ENCODE measurements around the gene HOXB6. TPM values are rescaled to one million over a fixed set of nuclear protein-coding genes. Genes with fewer than 3 reads are reported as not detected.
A peak's percentile ranks its signal among the peaks of the same experiment; 100 is the strongest.

Gene HOXB6
- total RNA-seq, 2 experiments from 2014 or later: 0.58 to 1.1 TPM

- ATAC-seq (no peak), DNase-seq (no peak)
- Mint-ChIP-seq H3K27me3 (peaks cover 87% of the 10 kb centered on the region), H3K9me3 (ENCODE audit: low read depth) (no peaks in the 10 kb centered on the region), H3K4me1 (peaks cover 44% of the 10 kb centered on the region), H3K27ac (no peak overlapping the region), H3K4me3 (peak overlapping the region; percentile 63), H3K36me3 (no peaks in the 10 kb centered on the region)
- CTCF ChIA-PET: interaction anchor here (5.9 kb wide), 1 partner anchor 11 kb away, joined by 40 read pairs; the partner anchor contains the start of gene HOXB7
Measured at GRCh38 chr17:48597528-48597777, 7.3 kb downstream of the HOXB6 start.

DNA sequence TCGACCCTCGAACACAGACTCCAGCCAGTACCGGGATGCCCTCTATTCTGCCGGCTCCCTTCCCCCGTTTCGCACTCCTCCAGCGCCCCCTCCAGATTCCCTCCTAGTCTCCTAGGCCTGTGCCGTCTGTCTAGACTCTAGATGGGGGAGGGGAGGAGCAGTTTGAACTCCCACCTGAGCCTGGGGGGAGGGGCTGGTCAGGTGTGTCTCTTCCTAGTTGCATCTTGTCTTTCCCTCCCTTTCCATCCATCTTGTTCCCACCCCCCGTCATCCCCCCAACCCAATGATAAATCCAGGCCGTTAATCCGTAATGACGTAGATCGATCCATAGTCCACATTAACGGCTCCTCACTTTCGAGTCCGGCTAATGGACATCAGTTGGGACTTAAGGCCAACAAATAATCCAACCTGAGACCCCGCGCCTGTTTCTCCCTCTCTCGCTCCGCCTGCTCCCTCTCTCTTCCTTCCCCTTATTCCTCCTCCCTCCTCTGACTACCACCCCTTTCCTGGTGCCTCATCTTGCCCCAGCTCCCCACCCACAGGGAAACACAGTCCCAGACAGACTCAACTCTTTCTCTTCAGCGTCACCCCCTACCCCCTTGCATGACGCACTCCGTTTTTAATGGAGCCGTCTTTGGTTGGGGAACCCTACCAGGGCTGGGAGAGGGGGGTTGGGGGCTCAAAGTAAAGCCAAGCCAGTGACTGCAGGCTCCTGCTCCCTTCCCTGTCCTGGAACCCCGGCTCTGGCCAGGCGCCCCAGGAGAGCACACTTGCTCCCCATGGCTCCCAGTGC is 7.9 kb downstream of the HOXB6 start:
- CTCF ChIA-PET: interaction anchor here (0.8 to 5.9 kb wide), 8 partner anchors 9 to 522 kb away, joined by 3 to 40 read pairs (median 4); partner anchors contain the start of gene HOXB7
- DNase-seq (no peak), ATAC-seq (no peak)
- Mint-ChIP-seq H3K4me1 (peaks cover 43% of the 10 kb centered on the region), H3K9me3 (ENCODE audit: low read depth) (no peaks in the 10 kb centered on the region), H3K27me3 (peaks cover 87% of the 10 kb centered on the region), H3K27ac (no peak overlapping the region), H3K4me3 (peak overlapping the region; percentile 63), H3K36me3 (no peaks in the 10 kb centered on the region)

DNA sequence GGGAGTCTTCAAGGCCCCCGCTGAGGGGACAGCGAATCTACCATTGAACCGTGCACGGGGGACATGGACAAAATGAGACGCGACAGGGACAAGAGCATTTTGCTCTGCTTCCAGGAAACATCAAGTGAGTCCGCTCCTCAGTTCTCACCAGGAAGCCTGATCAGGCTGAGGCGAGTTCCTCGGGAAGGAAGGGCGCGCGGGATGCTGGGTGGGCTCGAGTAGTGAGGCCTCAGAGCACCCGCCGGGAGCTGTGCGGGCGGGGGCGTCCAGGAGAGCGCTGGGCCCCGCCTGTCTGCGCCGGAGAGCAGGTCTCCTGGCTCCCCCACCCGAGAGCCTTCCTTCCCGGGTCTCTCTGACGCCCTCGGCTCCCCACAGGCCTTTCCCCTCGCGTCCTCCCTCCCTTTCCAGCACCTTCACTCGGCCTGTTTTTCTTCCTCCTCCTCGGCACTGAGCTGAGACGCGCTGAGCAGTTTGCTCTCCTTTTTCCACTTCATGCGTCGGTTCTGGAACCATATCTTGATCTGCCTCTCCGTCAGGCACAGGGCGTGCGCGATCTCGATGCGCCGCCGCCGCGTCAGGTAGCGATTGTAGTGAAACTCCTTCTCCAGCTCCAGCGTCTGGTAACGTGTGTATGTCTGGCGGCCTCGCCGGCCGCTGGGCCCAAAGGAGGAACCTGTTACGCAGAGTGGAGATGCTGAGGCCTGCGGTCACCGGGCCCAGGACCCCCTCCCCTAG is 8.6 kb downstream of the HOXB6 start:
- peak; percentile 24 for ATAC-seq
- Mint-ChIP-seq H3K4me1 (peaks cover 35% of the 10 kb centered on the region), H3K4me3 (peak overlapping the region; percentile 63), H3K9me3 (ENCODE audit: low read depth) (no peaks in the 10 kb centered on the region), H3K27ac (no peak overlapping the region), H3K27me3 (peaks cover 87% of the 10 kb centered on the region), H3K36me3 (no peaks in the 10 kb centered on the region)
- peak; percentile 59 for DNase-seq
- CTCF ChIA-PET: interaction anchor here (0.7 to 5.9 kb wide), 10 partner anchors 8 to 521 kb away, joined by 3 to 40 read pairs (median 4); partner anchors contain the start of gene HOXB7

DNA sequence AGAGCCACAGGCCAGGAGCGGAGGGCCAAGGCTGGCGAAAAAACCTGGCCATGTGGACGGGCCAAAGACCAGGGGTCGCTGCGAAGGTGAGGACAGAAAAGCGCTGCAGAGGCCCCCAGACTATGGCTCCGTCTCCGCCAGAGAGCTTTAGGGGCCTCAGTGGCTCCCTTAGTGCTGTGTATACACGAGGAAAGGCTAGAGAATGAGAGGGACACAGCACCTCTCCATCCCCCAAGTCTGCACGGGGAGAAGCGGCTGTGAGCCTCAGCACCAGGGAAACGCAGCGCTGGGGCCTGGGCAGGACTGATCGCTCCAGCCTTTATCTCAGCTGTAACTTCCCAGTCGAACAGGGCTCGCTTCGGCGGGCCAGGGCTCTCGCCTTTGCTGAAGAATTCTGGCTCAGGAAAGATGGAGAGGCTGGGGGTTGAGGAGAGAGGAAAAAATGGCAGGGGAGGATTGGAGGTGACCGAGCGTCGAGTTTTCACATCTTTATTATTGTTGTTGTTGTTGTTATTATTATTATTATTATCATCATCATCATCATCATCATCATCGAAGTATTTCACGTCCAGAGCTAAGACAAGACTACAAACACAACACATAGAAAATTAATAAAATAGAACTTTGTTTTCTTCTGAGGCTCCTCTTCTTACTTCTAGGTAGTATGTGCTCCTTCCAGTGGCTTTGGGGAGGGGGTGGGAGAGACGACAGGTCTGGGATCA is 9.3 kb downstream of the HOXB6 start:
- Mint-ChIP-seq H3K9me3 (ENCODE audit: low read depth) (no peaks in the 10 kb centered on the region), H3K27me3 (peaks cover 85% of the 10 kb centered on the region), H3K4me1 (peaks cover 34% of the 10 kb centered on the region), H3K4me3 (no peak overlapping the region), H3K36me3 (no peaks in the 10 kb centered on the region), H3K27ac (no peak overlapping the region)
- CTCF ChIA-PET: interaction anchor here (0.6 to 5.9 kb wide), 15 partner anchors 7 to 570 kb away, joined by 3 to 40 read pairs (median 3); partner anchors contain the start of gene HOXB7
- ATAC-seq: no peak
- DNase-seq: no peak

- Mint-ChIP-seq H3K27me3 (peaks cover 85% of the 10 kb centered on the region), H3K36me3 (no peaks in the 10 kb centered on the region), H3K9me3 (ENCODE audit: low read depth) (no peaks in the 10 kb centered on the region), H3K4me1 (peaks cover 37% of the 10 kb centered on the region), H3K27ac (no peak overlapping the region), H3K4me3 (no peak overlapping the region)
- CTCF ChIA-PET: interaction anchor here (0.8 to 5.9 kb wide), 14 partner anchors 14 to 569 kb away, joined by 3 to 40 read pairs (median 7); partner anchors contain the start of gene HOXB7
- no peak for DNase-seq
- no peak for ATAC-seq
Measured at GRCh38 chr17:48594538-48595277, 10.1 kb downstream of the HOXB6 start.

- Mint-ChIP-seq H3K36me3 (no peaks in the 10 kb centered on the region), H3K4me1 (peaks cover 38% of the 10 kb centered on the region), H3K27me3 (peaks cover 85% of the 10 kb centered on the region), H3K4me3 (peak overlapping the region; percentile 73), H3K9me3 (ENCODE audit: low read depth) (no peaks in the 10 kb centered on the region), H3K27ac (no peak overlapping the region)
- DNase-seq (peak; percentile 86), ATAC-seq (peak; percentile 60)
- CTCF ChIA-PET: interaction anchor here (0.7 to 5.9 kb wide), 49 partner anchors 10 to 576 kb away, joined by 3 to 40 read pairs (median 5); partner anchors contain the start of genes HOXB7, HOXB9 and PRAC2
Measured at GRCh38 chr17:48593840-48594537, 10.8 kb downstream of the HOXB6 start.

- Mint-ChIP-seq H3K27ac (no peak within 1 kb of the TSS), H3K36me3 (no peaks in the 10 kb centered on the region), H3K4me1 (peaks cover 38% of the 10 kb centered on the region), H3K4me3 (peak within 1 kb of the TSS; percentile 73), H3K9me3 (ENCODE audit: low read depth) (no peaks in the 10 kb centered on the region), H3K27me3 (peaks cover 85% of the 10 kb centered on the region)
- ATAC-seq (peak; percentile 31), DNase-seq (peak; percentile 52)
- CTCF ChIA-PET: interaction anchor here (0.6 to 5.9 kb wide), 68 partner anchors 10 to 575 kb away, joined by 3 to 40 read pairs (median 4); partner anchors contain the start of genes HOXB7, HOXB9 and PRAC2
Measured at GRCh38 chr17:48593126-48593829, 11.5 kb downstream of the HOXB6 start, which contains the start of gene HOXB5. HOXB5 (minus strand) TSS chr17:48593779; CDS start chr17:48593682, 97 bp downstream.

- CTCF ChIA-PET: interaction anchor here (0.7 to 5.9 kb wide), 62 partner anchors 9 to 566 kb away, joined by 3 to 40 read pairs (median 5); partner anchors contain the start of genes HOXB7, HOXB9 and PRAC2
- no peaks in the 10 kb centered on the region for H3K9me3 Mint-ChIP-seq (ENCODE audit: low read depth)
- peak overlapping the region; percentile 73 for H3K4me3 Mint-ChIP-seq
- peaks cover 36% of the 10 kb centered on the region for H3K4me1 Mint-ChIP-seq
- peaks cover 86% of the 10 kb centered on the region for H3K27me3 Mint-ChIP-seq
- no peaks in the 10 kb centered on the region for H3K36me3 Mint-ChIP-seq
- peak; percentile 35 for ATAC-seq
- DNase-seq: no peak
- H3K27ac Mint-ChIP-seq: no peak overlapping the region
Measured at GRCh38 chr17:48592577-48592976, 12.2 kb downstream of the HOXB6 start.

DNA sequence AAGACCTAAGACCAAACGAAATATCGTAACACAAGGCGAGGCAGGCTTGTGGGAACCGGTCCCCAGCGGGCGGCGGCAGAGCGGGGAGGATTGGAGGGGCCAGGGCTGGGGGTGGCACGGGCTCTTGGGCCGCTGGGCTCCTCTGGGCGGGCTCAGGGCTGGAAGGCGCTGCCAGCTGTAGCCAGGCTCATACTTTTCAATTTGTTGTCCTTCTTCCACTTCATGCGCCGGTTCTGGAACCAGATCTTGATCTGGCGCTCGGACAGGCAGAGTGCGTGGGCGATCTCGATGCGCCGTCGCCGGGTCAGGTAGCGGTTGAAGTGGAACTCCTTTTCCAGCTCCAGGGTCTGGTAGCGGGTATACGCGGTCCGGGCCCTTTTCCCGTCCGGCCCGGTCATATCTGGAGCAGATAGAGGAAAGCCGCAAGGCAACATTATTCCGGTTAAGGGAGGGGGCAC is 12.7 kb downstream of the HOXB6 start:
- no peaks in the 10 kb centered on the region for H3K9me3 Mint-ChIP-seq (ENCODE audit: low read depth)
- peaks cover 38% of the 10 kb centered on the region for H3K4me1 Mint-ChIP-seq
- CTCF ChIA-PET: interaction anchor here (0.7 to 5.9 kb wide), 21 partner anchors 17 to 566 kb away, joined by 3 to 40 read pairs (median 8); partner anchors contain the start of genes HOXB7 and HOXB9
- ATAC-seq: no peak
- DNase-seq: no peak
- H3K27ac Mint-ChIP-seq: no peak overlapping the region
- no peaks in the 10 kb centered on the region for H3K36me3 Mint-ChIP-seq
- H3K4me3 Mint-ChIP-seq: no peak overlapping the region
- H3K27me3 Mint-ChIP-seq: peaks cover 87% of the 10 kb centered on the region

- H3K27me3 Mint-ChIP-seq: peaks cover 84% of the 10 kb centered on the region
- CTCF ChIA-PET: interaction anchor here (0.7 to 5.9 kb wide), 6 partner anchors 13 to 483 kb away, joined by 3 to 40 read pairs (median 12); partner anchors contain the start of gene HOXB7
- peaks cover 36% of the 10 kb centered on the region for H3K4me1 Mint-ChIP-seq
- ATAC-seq (no peak), DNase-seq (no peak)
- H3K4me3 Mint-ChIP-seq: no peak overlapping the region
- no peak overlapping the region for H3K27ac Mint-ChIP-seq
- no peaks in the 10 kb centered on the region for H3K36me3 Mint-ChIP-seq
- no peaks in the 10 kb centered on the region for H3K9me3 Mint-ChIP-seq (ENCODE audit: low read depth)
Measured at GRCh38 chr17:48591255-48592056, 13.3 kb downstream of the HOXB6 start.

All from activated CD8-positive, alpha-beta memory T cell treated with anti-CD3 and anti-CD28 coated beads, Interleukin-2, amount 10 ng/mL, durations not matched to agents 7 days and 5 days (primary cell).